K562 (cell line): ENCODE data around the gene HELZ2. TPM values are rescaled to one million over a fixed set of nuclear protein-coding genes. Genes with fewer than 3 reads are reported as not detected.

ENCODE experiments used
- CBFB ChIP-seq: sonication (generic); formaldehyde crosslinking; IDR thresholded peaks from 2 replicates; pipeline ENCODE4 v1.4.0; 2020; ENCODE audit warnings: mild to moderate bottlenecking, missing genetic modification reagents
- CXXC5 ChIP-seq: fragments of 250-450 bp; sonication (Bioruptor Pico); IDR thresholded peaks from 2 replicates; pipeline ENCODE4 v1.8.0; 2022; ENCODE audit warnings: inconsistent platforms, mild to moderate bottlenecking, moderate library complexity
- MECOM ChIP-seq: fragments of 250-450 bp; sonication (Bioruptor Pico); IDR thresholded peaks from 2 replicates; pipeline ENCODE4 v1.8.0; 2022; ENCODE audit warnings: inconsistent platforms
- NFE2 ChIP-seq: IDR thresholded peaks from 2 replicates; pipeline ENCODE4 v1.6.1; 2014; ENCODE audit warnings: antibody characterized with exemption, low read depth
- NFXL1 ChIP-seq: fragments of 450-650 bp; formaldehyde crosslinking; IDR thresholded peaks from 2 replicates; pipeline ENCODE4 v1.4.0; 2021; ENCODE audit warnings: mild to moderate bottlenecking
- NR2F6 ChIP-seq: fragments of 450-650 bp; formaldehyde crosslinking; IDR thresholded peaks from 2 replicates; pipeline ENCODE4 v1.4.0; 2020; ENCODE audit warnings: mild to moderate bottlenecking
- OTX1 ChIP-seq: fragments of 450-650 bp; formaldehyde crosslinking; IDR thresholded peaks from 2 replicates; pipeline ENCODE4 v1.4.0; 2022; ENCODE audit warnings: mild to moderate bottlenecking
- PTRF ChIP-seq: fragments of 450-650 bp; IDR thresholded peaks from 2 replicates; pipeline ENCODE4 v1.6.1; 2016; ENCODE audit warnings: mild to moderate bottlenecking, missing genetic modification characterization, missing compliant biosample characterization
- SMARCA4 ChIP-seq: fragments of 450-650 bp; IDR thresholded peaks from 2 replicates; pipeline ENCODE4 v1.6.1; 2016
- SP1 ChIP-seq: sonication (generic); formaldehyde crosslinking; IDR thresholded peaks from 2 replicates; pipeline ENCODE4 v1.8.1; 2022; ENCODE audit warnings: mild to moderate bottlenecking, missing genetic modification reagents
- SREBF2 ChIP-seq: sonication (generic); formaldehyde crosslinking; IDR thresholded peaks from 2 replicates; pipeline ENCODE4 v1.4.0; 2020; ENCODE audit warnings: mild to moderate bottlenecking, missing genetic modification reagents
- STAT5A ChIP-seq: IDR thresholded peaks from 2 replicates; pipeline ENCODE4 v1.6.1; 2012; ENCODE audit warnings: low read length, inconsistent platforms, borderline replicate concordance
- TEAD2 ChIP-seq: fragments of 450-650 bp; IDR thresholded peaks from 2 replicates; pipeline ENCODE4 v1.6.1; 2016; ENCODE audit warnings: missing genetic modification characterization, control low read depth, missing compliant biosample characterization
- ZNF124 ChIP-seq: sonication (generic); formaldehyde crosslinking; IDR thresholded peaks from 2 replicates; pipeline ENCODE4 v1.8.1; 2022; ENCODE audit warnings: missing genetic modification reagents
- ZNF23 ChIP-seq: fragments of 250-450 bp; sonication (Bioruptor Pico); IDR thresholded peaks from 2 replicates; pipeline ENCODE4 v1.4.0; 2020; ENCODE audit warnings: mild to moderate bottlenecking
- ZNF3 ChIP-seq: fragments of 250-450 bp; sonication (Bioruptor Pico); IDR thresholded peaks from 2 replicates; pipeline ENCODE4 v1.5.0; 2021; ENCODE audit warnings: mild to moderate bottlenecking, moderate library complexity
- ZNF507 ChIP-seq: conservative IDR thresholded peaks from 2 replicates; pipeline ENCODE4 v1.6.1; 2017; ENCODE audit warnings: missing genetic modification characterization, missing compliant biosample characterization
- polyA plus RNA-seq, 8 experiments: library from polyadenylated mRNA; depleted of rRNA in 4 of 8; stranded (reverse) in 5 of 8; unstranded in 3 of 8; fragments of >200 nt; fragmentation: Nextera tagmentation in 2 of 8; fragmentation: Illumina TruSeq in 1 of 8; extraction: Ambion mirVana in 2 of 8; extraction: Trizol in 1 of 8; gene quantifications; 2 replicates each; pipeline versions ENCODE4 v1.2.1 to v1.2.3, GENCODE V29; 2011 to 2014; ENCODE audit warnings: inconsistent platforms in 1 of 8, missing spikeins in 1 of 8
- total RNA-seq, 7 experiments: library from RNA; depleted of rRNA in 6 of 7; stranded (reverse); fragments of >200 nt in 6 of 7; fragmentation: Illumina TruSeq in 2 of 7; extraction: Trizol in 2 of 7; gene quantifications; 2 replicates each; pipeline versions ENCODE4 v1.2.1 to v1.2.3, GENCODE V29; 2011 to 2021; ENCODE audit warnings: low replicate concordance in 1 of 7
- TF ChIP-seq, protein P1 (sequence below): sonication (generic); formaldehyde crosslinking; IDR thresholded peaks from 2 replicates; pipeline ENCODE4 v1.8.1; 2022; ENCODE audit warnings: missing genetic modification reagents
- TF ChIP-seq, protein P2 (sequence below): IDR thresholded peaks from 3 replicates; pipeline ENCODE4 v1.6.1; 2011; ENCODE audit warnings: borderline replicate concordance, mild to moderate bottlenecking; ENCODE audit not compliant: insufficient read length, insufficient read depth

Gene HELZ2
- total and polyA plus RNA-seq, 9 of the 15 experiments (the other 6 are each of a cell fraction or from before 2014, with no cell fraction given) = 0.03 to 7.8 (median 2.9) TPM; not detected in 1

DNA sequence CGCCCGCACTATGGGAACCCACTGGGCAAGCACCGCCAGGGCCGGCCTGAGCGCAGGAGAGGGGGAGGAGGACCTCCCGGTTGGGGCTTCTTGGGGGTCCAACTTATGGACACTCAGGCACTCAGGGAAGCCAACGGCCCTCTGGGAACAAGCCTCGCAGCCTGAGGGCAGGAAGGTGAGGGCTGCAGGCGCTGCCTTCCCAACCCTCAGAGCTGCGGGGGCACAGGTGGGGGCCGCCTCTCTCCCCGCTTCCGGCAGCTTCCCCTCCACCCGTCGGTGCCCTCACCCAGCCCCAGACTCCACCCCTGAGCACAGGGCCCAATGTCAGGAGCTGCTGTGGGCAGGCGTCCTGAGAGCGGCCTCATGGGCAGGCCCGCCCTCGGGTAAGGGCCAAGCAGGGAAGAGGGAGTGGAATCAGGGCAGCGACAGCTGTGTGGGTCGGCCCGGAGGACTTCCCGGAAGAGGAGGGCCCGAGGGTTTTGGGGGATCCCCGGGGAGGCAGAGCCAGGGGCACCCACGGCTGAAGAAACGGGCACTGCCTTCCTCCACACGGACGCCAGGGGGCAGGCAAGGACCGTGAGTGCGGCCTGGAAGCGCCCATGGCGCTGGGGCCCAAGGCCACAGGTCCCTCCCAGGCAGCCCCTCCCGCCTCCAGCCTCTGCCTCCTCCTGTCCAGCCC is 36.4 kb downstream of the HELZ2 start (continued):
- TF ChIP-seq, protein P1, sequence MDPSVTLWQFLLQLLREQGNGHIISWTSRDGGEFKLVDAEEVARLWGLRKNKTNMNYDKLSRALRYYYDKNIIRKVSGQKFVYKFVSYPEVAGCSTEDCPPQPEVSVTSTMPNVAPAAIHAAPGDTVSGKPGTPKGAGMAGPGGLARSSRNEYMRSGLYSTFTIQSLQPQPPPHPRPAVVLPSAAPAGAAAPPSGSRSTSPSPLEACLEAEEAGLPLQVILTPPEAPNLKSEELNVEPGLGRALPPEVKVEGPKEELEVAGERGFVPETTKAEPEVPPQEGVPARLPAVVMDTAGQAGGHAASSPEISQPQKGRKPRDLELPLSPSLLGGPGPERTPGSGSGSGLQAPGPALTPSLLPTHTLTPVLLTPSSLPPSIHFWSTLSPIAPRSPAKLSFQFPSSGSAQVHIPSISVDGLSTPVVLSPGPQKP (CRISPR knock-in tag) = no peak
- TF ChIP-seq NFE2 (no peak), OTX1 (CRISPR knock-in tag) (no peak), ZNF23 (CRISPR knock-in tag) (no peak), MECOM (no peak), PTRF (no peak), ZNF507 (tag) (no peak), ZNF124 (no peak), NR2F6 (CRISPR knock-in tag) (no peak), NFXL1 (CRISPR knock-in tag) (no peak), SREBF2 (CRISPR knock-in tag) (no peak), SP1 (CRISPR knock-in tag) (peak; percentile 44; the same call in 1 of the 2 replicates), ZNF3 (no peak), SMARCA4 (no peak), CXXC5 (CRISPR knock-in tag) (peak; percentile 24; the same call in 1 of the 2 replicates), CBFB (CRISPR knock-in tag) (peak; percentile 35; the same call in 1 of the 2 replicates), TEAD2 (tag) (no peak), STAT5A (no peak)
- TF ChIP-seq, protein P2, sequence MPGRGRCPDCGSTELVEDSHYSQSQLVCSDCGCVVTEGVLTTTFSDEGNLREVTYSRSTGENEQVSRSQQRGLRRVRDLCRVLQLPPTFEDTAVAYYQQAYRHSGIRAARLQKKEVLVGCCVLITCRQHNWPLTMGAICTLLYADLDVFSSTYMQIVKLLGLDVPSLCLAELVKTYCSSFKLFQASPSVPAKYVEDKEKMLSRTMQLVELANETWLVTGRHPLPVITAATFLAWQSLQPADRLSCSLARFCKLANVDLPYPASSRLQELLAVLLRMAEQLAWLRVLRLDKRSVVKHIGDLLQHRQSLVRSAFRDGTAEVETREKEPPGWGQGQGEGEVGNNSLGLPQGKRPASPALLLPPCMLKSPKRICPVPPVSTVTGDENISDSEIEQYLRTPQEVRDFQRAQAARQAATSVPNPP = no peak
